ENCODE measurements around the gene SULT6B1.

SULT6B1 gene

DNA sequence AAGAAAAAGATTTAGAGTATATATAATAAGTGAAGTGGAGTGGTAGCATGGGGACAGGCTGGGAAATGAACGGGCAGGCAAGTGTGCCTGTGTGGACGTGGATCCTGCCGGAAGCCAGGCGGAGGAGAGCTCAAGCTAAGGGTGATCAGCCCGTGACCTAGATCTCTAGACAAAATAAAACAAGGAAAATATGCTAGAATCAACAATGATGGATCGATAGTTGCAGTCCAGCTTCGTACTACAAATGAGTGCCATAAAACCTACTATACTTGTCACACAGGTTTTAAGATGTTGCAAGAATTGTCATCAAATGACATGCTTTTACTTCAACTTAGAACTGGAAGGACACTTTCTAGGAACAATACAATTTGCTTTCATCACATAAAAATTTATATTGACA, 40.1 kb downstream of the SULT6B1 start:
- peaks cover 46% of the 10 kb centered on the region for H3K36me3 ChIP-seq (ENCODE audit: control insufficient read depth, insufficient read depth, low read length)

DNA sequence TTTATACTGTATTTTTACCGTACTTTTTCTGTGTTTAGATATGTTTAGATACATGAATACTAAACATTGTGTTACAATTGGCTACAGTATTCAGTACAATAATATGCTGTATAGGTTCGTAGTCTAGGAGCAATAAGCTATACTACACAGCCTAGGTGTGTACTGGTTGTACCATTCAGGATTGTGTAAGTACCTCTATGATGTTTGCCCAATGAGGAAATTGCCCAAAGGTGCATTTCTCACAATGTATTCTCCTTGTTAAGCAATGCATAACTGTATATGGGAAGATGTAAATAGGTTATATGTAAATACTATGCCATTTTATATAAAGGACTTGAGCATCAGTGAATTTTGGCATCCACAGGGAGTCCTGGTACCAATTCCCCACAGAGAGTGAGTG, 42.4 kb downstream of the SULT6B1 start:
- Histone ChIP-seq H3K27me3 (ENCODE audit: control insufficient read depth, insufficient read depth, low read length) (no peaks in the 10 kb centered on the region), H3K9ac (ENCODE audit: low read depth, low read length) (no peak overlapping the region), H3K27ac (ENCODE audit: low read depth, low read length) (no peak overlapping the region), H3K4me3 (ENCODE audit: low read depth, low read length) (no peak overlapping the region), H3K9me3 (ENCODE audit: control insufficient read depth, insufficient read depth, low read length) (no peaks in the 10 kb centered on the region), H3K36me3 (ENCODE audit: control insufficient read depth, insufficient read depth, low read length) (peaks cover 62% of the 10 kb centered on the region), H3K4me1 (ENCODE audit: control insufficient read depth, insufficient read depth, low read length) (peaks cover 1% of the 10 kb centered on the region; the same call in 1 of the 2 replicates)

More for the DNA sequence above, 40.1 kb downstream of the SULT6B1 start:
- Histone ChIP-seq H3K27ac (ENCODE audit: low read depth, low read length) (no peak overlapping the region), H3K4me1 (ENCODE audit: control insufficient read depth, insufficient read depth, low read length) (peaks cover 6% of the 10 kb centered on the region; the same call in 1 of the 2 replicates), H3K9ac (ENCODE audit: low read depth, low read length) (no peak overlapping the region), H3K9me3 (ENCODE audit: control insufficient read depth, insufficient read depth, low read length) (no peaks in the 10 kb centered on the region), H3K27me3 (ENCODE audit: control insufficient read depth, insufficient read depth, low read length) (no peaks in the 10 kb centered on the region), H3K4me3 (ENCODE audit: low read depth, low read length) (no peak overlapping the region)

- Histone ChIP-seq H3K27ac (ENCODE audit: low read depth, low read length) (no peak overlapping the region), H3K27me3 (ENCODE audit: control insufficient read depth, insufficient read depth, low read length) (no peaks in the 10 kb centered on the region), H3K4me1 (ENCODE audit: control insufficient read depth, insufficient read depth, low read length) (no peaks in the 10 kb centered on the region), H3K9ac (ENCODE audit: low read depth, low read length) (no peak overlapping the region), H3K36me3 (ENCODE audit: control insufficient read depth, insufficient read depth, low read length) (peaks cover 82% of the 10 kb centered on the region), H3K4me3 (ENCODE audit: low read depth, low read length) (no peak overlapping the region), H3K9me3 (ENCODE audit: control insufficient read depth, insufficient read depth, low read length) (no peaks in the 10 kb centered on the region)
Observed at GRCh38 chr2:37143974-37144373, 44.5 kb downstream of the SULT6B1 start.

- Histone ChIP-seq H3K9me3 (ENCODE audit: control insufficient read depth, insufficient read depth, low read length) (no peaks in the 10 kb centered on the region), H3K36me3 (ENCODE audit: control insufficient read depth, insufficient read depth, low read length) (peaks cover 85% of the 10 kb centered on the region), H3K4me1 (ENCODE audit: control insufficient read depth, insufficient read depth, low read length) (no peaks in the 10 kb centered on the region), H3K27ac (ENCODE audit: low read depth, low read length) (no peak overlapping the region), H3K27me3 (ENCODE audit: control insufficient read depth, insufficient read depth, low read length) (no peaks in the 10 kb centered on the region), H3K4me3 (ENCODE audit: low read depth, low read length) (no peak overlapping the region), H3K9ac (ENCODE audit: low read depth, low read length) (no peak overlapping the region)
Observed at GRCh38 chr2:37142546-37142945, 45.9 kb downstream of the SULT6B1 start.

GRCh38 chr2:37132914-37133313, 55.6 kb downstream of the SULT6B1 start:
- Histone ChIP-seq H3K9me3 (ENCODE audit: control insufficient read depth, insufficient read depth, low read length) (no peaks in the 10 kb centered on the region), H3K27me3 (ENCODE audit: control insufficient read depth, insufficient read depth, low read length) (no peaks in the 10 kb centered on the region), H3K27ac (ENCODE audit: low read depth, low read length) (no peak overlapping the region), H3K4me3 (ENCODE audit: low read depth, low read length) (no peak overlapping the region), H3K9ac (ENCODE audit: low read depth, low read length) (no peak overlapping the region), H3K4me1 (ENCODE audit: control insufficient read depth, insufficient read depth, low read length) (no peaks in the 10 kb centered on the region), H3K36me3 (ENCODE audit: control insufficient read depth, insufficient read depth, low read length) (peaks cover 86% of the 10 kb centered on the region)

DNA sequence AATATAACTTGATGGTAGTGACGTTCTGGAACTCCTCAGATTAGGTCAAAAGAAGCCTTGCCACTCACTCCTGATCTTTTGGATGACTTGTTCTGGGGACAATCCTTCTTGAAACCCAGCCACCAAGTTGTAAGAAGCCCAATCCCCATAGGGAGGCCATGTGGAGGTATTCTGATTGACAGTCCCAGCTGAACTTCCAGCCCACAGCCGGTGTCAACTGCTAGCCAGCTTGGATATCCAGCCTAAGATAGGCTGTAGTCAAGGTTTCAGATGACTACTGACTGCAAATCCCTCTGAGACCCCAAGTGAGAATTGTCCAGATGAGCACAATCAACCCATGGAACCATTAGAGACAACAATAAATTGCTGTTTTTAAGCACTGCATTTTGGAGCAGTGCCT, 63.1 kb downstream of the SULT6B1 start:
- H3K4me3 ChIP-seq (ENCODE audit: low read depth, low read length), result no peak overlapping the region
- H3K36me3 ChIP-seq (ENCODE audit: control insufficient read depth, insufficient read depth, low read length), result peaks cover 36% of the 10 kb centered on the region
- H3K27ac ChIP-seq (ENCODE audit: low read depth, low read length), result no peak overlapping the region
- H3K27me3 ChIP-seq (ENCODE audit: control insufficient read depth, insufficient read depth, low read length), result no peaks in the 10 kb centered on the region
- H3K9me3 ChIP-seq (ENCODE audit: control insufficient read depth, insufficient read depth, low read length), result no peaks in the 10 kb centered on the region
- H3K4me1 ChIP-seq (ENCODE audit: control insufficient read depth, insufficient read depth, low read length), result no peaks in the 10 kb centered on the region
- no peak overlapping the region for H3K9ac ChIP-seq (ENCODE audit: low read depth, low read length)

DNA sequence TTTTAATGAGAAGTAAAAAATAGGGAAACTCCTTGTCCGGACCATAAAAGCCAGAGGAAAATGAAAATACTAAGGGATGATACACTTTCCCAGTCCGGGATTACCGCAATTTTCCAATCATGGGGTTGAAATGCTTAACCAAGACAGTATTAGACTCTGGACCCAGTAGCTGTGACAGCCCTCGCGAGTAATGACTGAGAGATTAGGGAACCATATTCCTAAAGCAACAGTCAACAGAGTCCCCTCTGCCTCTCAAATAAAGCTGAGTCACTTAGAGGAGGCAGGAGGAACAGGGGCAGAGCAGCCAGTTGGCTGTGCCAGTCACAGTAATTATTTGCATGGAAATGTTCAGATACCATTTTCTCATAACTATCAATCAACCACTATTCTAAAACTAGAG, 69.3 kb downstream of the SULT6B1 start:
- no peak overlapping the region for H3K27ac ChIP-seq (ENCODE audit: low read depth, low read length)

More for the DNA sequence above, 69.3 kb downstream of the SULT6B1 start:
- Histone ChIP-seq H3K36me3 (ENCODE audit: control insufficient read depth, insufficient read depth, low read length) (peaks cover 34% of the 10 kb centered on the region), H3K9me3 (ENCODE audit: control insufficient read depth, insufficient read depth, low read length) (no peaks in the 10 kb centered on the region), H3K4me3 (ENCODE audit: low read depth, low read length) (no peak overlapping the region), H3K4me1 (ENCODE audit: control insufficient read depth, insufficient read depth, low read length) (no peaks in the 10 kb centered on the region), H3K9ac (ENCODE audit: low read depth, low read length) (no peak overlapping the region), H3K27me3 (ENCODE audit: control insufficient read depth, insufficient read depth, low read length) (no peaks in the 10 kb centered on the region)

Measured in HUES48 (cell line).